HG03457 (cell line): ENCODE results near the gene CACNA1I.
"Not testable (repeated sequence)": the region's sequence is repeated elsewhere in the genome, so short reads cannot be mapped to it uniquely, and the experiment has no call there.

Experiments used
- ATAC-seq: cut with Tn5 transposase; IDR thresholded peaks from one replicate; pipeline ENCODE4 v1.9.1; 2021; ENCODE audit warnings: moderate number of reproducible peaks; ENCODE audit not compliant: unreplicated experiment

The CACNA1I gene

GRCh38 chr22:39731881-39732555 lies 161.5 kb downstream of the CACNA1I start:
- no peak for ATAC-seq

GRCh38 chr22:39732625-39733024 lies 162.1 kb downstream of the CACNA1I start:
- no peak for ATAC-seq

GRCh38 chr22:39733191-39733590 lies 162.6 kb downstream of the CACNA1I start:
- no peak for ATAC-seq

- ATAC-seq = not testable (repeated sequence)
Observed at GRCh38 chr22:39734046-39734445, 163.5 kb downstream of the CACNA1I start.

GRCh38 chr22:39734866-39735265 lies 164.3 kb downstream of the CACNA1I start:
- ATAC-seq = no peak

- ATAC-seq = no peak
Observed at GRCh38 chr22:39735776-39736175, 165.2 kb downstream of the CACNA1I start.

GRCh38 chr22:39738746-39739145 lies 168.2 kb downstream of the CACNA1I start:
- no peak for ATAC-seq
